ENCODE results near the gene POLR2J.
"Not testable (repeated sequence)": the region's sequence is repeated elsewhere in the genome, so short reads cannot be mapped to it uniquely, and the experiment has no call there.

Gene POLR2J

GRCh38 chr7:102464577-102465280 is 14.0 kb downstream of the POLR2J start, which contains the start of the genes ALKBH4 and LRWD1:
Gene ALKBH4 (minus strand): TSS chr7:102464863. CDS start chr7:102464836, 27 bp downstream.
Gene LRWD1 (plus strand): TSS chr7:102464984. CDS start chr7:102465081, 97 bp downstream.
- peak; percentile 83 to 84 for DNase-seq

GRCh38 chr7:102463841-102464576 is 14.7 kb downstream of the POLR2J start:
- peak in 1 of 2 experiments; percentile 28 for DNase-seq

- DNase-seq: no peak
Measured at GRCh38 chr7:102460467-102460866, 18.3 kb downstream of the POLR2J start.

GRCh38 chr7:102459221-102459844 is 19.4 kb downstream of the POLR2J start:
- no peak for DNase-seq

GRCh38 chr7:102457352-102457924 is 21.3 kb downstream of the POLR2J start:
- no peak for DNase-seq

GRCh38 chr7:102456327-102456726 is 22.4 kb downstream of the POLR2J start:
- no peak for DNase-seq

- no peak for DNase-seq
Measured at GRCh38 chr7:102455596-102455995, 23.1 kb downstream of the POLR2J start.

- not testable (repeated sequence) for DNase-seq
Measured at GRCh38 chr7:102454932-102455331, 23.8 kb downstream of the POLR2J start.

- no peak for DNase-seq
Measured at GRCh38 chr7:102454468-102454867, 24.3 kb downstream of the POLR2J start.

- DNase-seq: no peak
Measured at GRCh38 chr7:102453319-102453718, 25.4 kb downstream of the POLR2J start.

GRCh38 chr7:102452451-102452850 is 26.3 kb downstream of the POLR2J start:
- DNase-seq: no peak

- DNase-seq: no peak
Measured at GRCh38 chr7:102451371-102452054, 27.2 kb downstream of the POLR2J start.

GRCh38 chr7:102450242-102450641 is 28.5 kb downstream of the POLR2J start:
- no peak for DNase-seq

GRCh38 chr7:102449136-102449535 is 29.6 kb downstream of the POLR2J start:
- no peak for DNase-seq

GRCh38 chr7:102447311-102447710 is 31.4 kb downstream of the POLR2J start:
- DNase-seq: no peak

- no peak for DNase-seq
Measured at GRCh38 chr7:102446387-102447156, 32.1 kb downstream of the POLR2J start.

- no peak for DNase-seq
Measured at GRCh38 chr7:102445674-102446071, 33.0 kb downstream of the POLR2J start.

- no peak for DNase-seq
Measured at GRCh38 chr7:102444961-102445673, 33.6 kb downstream of the POLR2J start.

GRCh38 chr7:102439963-102440795 is 38.5 kb downstream of the POLR2J start:
- DNase-seq: no peak

GRCh38 chr7:102436118-102436517 is 42.6 kb downstream of the POLR2J start:
- DNase-seq: no peak
